H4 (cell line): ENCODE data around the gene NAGK. TPM values are rescaled to one million over a fixed set of nuclear protein-coding genes. Genes with fewer than 3 reads are reported as not detected.
"Not testable (repeated sequence)": the region's sequence is repeated elsewhere in the genome, so short reads cannot be mapped to it uniquely, and the experiment has no call there.

ENCODE experiments used
- DNase-seq: peaks from one replicate; pipeline ENCODE4 v3.0.0-alpha.2; 2015; ENCODE audit warnings: low spot score
- total RNA-seq: library from RNA; depleted of rRNA; stranded (reverse); fragments of >200 nt; shearing (Covaris generic); gene quantifications from 2 replicates; pipeline ENCODE4 v1.2.3, GENCODE V29; 2014; rRNA removed

Gene NAGK
- total RNA-seq = 43.0 and 69.3 TPM in 2 replicates

DNA sequence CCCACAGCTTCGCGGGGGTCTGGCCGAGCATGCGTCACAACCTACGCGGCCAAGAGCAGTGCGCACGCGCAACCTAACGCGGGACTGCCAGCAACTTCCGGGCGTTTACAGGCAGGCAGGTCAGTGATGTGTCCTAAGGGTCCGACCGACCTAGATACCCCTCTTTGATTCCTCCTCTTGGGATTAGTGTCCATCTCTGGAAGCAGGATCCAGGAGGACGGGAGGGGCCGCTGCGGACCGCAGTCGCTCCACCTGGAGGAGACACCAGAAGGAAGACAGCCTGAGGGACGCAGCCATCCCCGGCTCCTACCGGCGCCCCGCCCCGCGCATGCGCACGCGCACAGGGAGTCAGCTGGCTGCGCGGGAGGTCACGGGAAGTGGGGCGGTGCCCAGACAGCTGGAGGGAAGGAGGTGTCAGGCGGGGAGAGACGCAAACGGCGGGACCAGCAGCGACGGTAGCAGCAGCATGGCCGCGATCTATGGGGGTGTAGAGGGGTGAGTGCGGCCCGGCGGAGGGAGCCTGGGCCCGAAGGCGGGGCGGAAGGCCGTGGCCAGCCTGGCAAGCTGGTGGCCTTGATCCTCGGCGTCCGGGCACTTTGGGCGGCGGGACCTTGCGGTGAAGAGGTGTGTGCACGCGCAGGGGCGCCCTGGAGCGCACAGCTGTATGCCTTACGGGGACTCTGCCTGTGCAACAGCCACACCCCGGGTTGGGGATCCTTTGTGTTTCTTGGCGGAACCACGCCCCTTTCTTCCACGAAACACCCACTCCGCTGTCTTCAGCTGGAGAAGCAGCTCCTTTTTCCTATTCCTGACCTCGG, at the start of gene NAGK:
Gene NAGK (plus strand): TSS at position 431 of the 818 bp plus-strand sequence. CDS start 36 bp downstream, at position 467.
- peak; percentile 93 for DNase-seq

DNA sequence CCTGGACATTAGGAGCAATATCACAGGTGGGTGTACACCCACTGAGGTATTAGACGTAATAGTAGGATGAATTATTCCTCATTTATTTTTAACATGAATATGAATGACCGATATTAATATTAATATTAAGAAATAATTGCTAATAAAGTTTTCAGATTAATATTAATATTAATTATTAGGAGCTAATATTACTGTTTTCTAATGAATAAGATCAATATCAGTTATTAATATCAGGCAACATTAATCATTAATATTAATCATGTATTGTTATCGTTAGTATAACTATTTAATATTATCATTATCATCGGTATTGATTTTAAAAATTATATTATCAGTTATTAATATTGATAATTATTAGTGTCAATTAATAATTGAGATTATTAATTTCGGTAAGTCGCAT, 48.5 kb upstream of the NAGK start:
- DNase-seq = not testable (repeated sequence)

DNA sequence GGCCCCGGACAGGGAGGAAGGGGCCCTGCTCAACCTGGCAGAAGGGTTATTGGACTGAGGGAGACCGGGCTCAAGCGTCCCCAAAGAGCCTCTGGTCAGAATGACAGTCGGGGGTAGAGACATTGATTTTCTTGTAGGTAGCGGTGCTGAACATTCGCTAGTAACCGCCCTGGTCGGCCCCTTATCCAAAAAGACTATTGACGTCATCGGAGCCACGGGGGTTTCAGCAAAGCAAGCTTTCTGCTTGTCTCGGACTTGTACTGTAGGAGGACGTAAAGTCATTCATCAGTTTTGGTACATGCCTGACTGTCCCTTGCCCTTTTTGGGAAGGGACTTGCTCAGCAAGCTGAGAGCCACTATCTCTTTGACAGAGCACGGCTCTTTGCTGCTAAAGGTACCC, 47.1 kb upstream of the NAGK start:
- DNase-seq = not testable (repeated sequence)

DNA sequence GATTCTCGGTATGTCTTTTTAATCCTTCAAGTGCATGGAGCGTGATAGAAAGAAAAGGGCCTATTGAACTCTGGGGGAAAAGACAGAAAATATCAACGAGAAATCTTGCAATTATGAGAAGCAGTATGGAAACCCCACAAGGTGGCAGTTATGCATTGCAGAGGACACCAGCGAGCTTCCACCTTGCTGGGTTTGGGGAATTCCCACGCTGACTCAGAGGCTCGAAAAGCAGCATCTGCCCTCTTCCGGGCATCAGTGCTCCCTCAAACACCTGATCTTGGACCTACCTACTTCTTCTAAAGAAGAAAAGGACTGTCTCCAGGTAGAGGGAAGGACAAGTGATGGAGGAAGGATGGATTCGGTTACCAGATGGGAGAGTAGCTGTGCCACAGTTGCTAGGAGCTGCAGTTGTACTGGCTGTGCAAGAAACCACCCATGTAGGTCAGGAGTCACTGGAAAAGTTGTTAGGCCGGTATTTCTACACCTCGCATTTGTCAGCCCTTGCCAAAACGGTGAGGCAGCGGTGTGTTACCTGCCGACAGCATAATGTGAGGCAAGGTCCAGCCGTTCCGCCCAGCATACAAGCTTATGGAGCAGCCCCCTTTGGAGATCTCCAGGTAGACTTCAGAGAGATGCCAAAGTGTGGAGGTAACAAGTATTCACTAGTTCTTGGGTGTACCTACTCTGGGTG, 44.8 kb upstream of the NAGK start:
- not testable (repeated sequence) for DNase-seq

DNA sequence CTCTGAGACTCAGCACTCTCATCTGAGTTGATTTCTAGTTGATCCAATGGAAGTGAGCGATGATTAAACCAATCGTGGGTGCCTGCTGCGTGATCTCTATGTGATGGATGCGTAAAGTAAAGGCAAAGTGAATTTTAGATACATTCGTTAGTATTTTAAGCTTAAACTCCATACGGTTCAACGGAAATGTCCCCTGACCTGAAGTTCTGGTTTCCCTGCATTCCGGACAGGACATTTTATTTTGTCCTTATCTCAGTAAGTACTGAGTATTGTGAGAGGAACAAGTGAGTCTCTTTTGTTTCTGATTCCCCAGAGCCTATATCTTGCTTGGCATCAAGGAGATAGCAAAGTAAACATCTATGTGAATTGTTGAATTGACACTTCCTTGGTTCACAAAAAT, 32.2 kb upstream of the NAGK start:
- DNase-seq = not testable (repeated sequence)

DNA sequence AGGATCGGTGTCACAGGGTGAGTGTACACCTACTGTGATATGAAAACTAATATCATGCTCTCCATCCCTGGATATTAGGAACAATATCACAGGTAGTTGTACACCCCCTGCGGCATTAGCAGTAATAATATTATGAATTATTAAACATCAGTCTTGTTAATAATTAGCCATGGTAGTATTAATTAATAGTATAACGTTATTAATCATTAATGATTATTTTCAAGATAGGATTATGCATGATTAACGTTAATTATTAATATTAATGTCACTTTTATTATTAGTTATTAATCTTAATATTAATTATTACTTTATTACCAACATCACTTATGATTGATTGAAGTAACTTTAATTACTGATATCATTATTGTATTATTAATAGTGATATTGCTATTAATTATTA, 26.2 kb upstream of the NAGK start:
- DNase-seq = no peak

DNA sequence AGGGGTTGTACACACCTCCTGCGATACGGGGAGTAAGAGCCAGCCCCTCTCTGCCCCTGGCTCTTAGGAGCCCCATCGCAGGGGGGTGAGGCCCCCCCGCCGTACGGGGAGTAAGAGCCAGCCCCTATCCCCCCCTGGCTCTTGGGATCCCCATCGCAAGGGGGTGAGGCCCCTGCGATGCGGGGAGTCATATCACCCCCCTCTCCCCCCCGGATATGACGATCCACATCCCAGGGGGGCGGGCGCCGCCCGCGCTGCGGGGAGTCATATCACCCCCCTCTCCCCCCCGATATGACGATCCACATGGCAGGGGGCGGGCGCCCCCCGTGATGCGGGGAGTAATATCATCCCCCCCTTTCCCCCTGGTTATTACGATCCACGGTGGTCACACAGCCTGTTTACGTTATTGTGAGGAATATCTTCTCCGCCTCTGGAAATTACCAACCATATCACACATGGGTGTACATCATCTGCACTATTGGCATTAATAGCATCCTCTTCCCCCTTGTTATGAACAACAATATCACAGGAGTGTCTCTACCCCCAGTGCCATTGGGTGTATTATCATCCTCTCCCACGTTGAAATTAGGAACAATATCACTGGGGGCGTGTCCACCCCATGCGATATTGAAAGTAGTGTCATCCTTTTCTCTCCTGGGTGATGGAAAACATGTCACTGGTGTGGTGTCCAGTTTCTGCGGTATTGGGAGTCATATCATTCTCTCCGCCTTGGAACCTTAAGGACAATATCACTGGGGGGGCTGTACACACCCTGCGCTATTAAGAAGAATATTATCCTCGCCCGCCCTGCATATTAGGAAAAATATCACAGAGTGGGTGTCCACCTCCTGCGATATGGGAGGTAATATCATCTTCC, 24.7 kb upstream of the NAGK start:
- DNase-seq = no peak

DNA sequence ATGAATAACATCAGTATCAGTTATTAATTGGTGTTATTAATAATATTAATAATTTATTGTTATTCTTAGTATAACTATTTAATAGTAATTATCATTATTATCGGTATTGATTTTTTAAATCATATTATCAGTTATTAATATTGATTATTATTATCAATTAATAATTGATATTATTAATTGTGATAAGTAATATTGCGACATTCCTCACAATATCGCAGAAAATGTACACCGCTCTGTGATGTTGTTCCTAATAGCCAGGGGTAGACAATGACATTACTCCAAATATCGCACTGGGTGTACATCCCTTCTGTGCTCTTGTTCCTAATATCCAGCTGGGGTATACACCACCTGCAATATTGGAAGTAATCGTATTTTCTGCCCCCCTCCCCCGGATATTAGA, 23.3 kb upstream of the NAGK start:
- no peak for DNase-seq

DNA sequence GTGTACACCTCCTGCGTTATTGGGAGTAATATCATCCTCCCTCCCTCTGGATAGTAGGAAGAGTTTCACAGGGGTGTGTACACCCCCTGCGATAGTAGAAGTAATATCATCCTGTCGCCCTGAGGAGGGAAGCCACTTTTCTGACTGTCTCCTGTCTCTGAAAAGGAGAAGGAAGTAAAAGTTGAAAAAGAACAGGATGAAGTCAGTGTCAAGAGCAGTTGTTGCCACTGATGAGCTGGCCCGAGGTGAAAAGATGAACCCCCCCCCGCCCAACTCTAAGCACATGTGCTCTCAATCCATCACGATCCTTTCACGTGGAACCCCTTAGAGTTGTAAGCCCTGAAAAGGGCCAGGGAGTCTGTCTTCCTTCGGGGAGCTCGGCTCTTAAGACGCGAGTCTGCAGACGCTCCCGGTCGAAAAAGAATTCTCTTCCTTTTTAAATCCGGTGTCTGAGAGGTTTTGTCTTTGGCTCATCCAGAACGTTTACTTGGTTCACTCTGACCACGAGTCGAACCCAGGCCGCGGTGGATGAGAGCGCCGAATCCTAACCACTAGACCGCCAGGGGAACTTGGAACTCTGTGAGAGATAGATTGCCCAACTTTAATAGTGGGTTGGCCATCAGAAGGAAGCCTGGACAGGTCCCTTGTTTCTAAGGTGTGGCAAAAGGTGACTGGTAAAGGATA, 22.4 kb upstream of the NAGK start:
- DNase-seq = no peak

DNA sequence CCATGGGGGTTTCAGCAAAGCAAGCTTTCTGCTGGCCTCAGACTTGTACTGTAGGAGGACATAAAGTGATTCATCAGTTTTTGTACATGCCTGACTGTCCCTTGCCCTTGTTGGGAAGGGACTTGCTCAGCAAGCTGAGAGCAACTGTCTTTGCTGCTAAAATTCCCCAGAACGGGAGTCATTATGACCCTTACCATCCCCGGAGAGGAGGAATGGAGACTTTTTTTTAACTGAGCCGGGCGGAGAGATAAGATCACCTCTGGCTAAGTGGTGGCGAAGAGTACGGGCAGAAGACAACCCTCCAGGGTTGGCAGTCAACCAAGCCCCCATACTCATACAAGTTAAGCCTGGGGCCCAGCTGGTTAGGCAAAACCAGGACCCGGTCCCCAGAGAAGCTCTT, 20.4 kb upstream of the NAGK start:
- DNase-seq = no peak

DNA sequence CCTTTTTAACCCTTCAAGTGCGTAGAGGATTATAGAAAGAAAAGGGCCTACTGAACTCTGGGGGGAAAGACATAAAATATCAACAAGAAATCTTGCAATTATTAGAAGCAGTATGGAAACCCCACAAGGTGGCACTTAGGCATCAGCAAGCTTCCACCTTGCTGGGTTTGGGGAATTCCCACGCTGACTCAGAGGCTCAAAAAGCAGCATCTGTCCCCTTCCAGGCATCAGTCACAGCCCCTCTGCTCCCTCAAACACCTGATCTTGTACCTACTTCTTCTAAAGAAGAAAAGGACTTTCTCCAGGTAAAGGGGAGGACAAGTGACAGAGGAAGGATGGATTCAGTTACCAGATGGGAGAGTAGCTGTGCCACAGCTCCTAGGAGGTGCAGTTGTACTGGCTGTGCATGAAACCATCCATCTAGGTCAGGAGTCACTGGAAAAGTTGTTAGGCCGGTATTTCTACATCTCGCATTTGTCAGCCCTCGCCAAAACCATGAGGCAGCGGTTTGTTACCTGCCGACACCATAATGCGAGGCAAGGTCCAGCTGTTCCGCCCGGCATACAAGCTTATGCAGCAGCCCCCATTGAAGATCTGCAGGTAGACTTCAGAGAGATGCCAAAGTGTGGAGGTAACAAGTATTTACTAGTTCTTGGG, 18.6 kb upstream of the NAGK start:
- DNase-seq = not testable (repeated sequence)

DNA sequence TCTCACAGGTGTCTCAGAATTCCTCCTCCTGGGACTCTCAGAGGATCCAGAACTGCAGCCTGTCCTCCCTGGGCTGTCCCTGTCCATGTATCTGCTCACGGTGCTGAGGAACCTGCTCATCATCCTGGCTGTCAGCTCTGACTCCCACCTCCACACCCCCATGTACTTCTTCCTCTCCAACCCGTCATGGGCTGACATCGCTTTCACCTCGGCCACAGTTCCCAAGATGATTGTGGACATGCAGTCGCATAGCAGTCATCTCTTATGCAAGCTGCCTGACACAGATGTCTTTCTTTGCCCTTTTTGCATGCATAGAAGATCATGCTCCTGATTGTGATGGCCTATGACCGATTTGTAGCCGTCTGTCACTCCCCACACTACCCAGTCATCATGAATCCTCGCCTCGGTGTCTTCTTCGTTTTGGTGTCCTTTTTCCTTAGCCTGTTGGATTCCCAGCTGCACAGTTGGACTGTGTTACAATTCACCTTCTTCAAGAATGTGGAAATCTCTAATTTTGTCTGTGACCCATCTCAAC, 13.2 kb upstream of the NAGK start:
- not testable (repeated sequence) for DNase-seq

DNA sequence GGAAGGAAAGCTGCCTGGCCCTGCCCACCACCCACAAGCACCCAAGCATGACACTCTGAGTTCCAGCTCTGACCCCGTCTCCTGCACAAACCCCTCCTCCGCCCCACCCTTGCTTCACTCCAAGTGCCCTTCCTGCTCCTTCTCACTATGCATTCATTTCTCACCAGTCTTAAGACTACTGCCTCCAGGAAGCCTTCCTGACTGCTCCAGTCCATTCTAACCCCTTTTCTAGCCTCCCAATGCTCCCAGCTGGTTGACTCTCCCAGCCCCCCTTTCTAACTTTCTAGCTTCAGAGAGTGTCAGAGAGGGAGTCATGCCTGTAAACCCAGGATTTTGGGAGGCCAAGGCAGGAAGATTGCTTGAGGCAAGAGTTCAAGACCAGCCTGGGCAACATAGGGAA, 8.2 kb upstream of the NAGK start:
- DNase-seq = no peak

DNA sequence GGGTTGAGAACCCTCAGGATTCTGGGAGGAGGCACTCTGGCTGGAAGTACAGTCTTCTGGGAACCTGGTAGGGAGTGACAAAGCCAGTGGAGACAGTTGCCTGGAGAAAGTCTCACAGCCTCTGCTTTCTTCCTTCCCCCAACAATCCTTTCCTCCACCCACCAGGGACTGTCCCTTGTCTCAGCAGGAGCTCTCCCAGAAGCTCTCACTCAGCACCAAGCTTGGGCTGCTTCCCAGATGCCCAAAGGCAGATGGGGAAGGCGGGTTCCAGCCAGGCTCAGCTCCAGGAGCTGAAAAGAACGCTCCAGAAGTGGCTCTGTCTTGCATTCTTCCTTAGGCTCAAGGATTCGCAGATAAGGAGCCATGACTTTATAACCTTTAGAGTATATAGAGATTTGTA, 7.6 kb upstream of the NAGK start:
- DNase-seq = no peak

DNA sequence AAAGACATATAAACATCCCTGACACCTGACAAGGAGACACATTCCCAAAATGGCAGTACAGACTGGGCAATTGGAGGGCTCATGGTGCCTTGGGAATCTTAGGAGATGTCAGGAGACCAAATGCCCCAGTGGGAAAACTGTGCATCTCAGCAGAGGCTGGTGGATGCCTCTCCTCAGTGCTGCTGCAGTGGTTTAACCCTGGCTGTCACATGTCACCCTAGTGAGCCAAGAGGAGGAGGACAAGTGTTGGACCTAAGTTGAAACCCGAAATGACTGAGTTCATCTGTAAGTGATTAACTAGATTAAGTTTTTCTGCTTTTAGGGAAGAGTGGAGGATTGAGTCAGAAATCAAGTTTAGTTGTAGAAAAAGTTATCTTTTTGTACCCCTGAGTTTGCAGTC, 5.2 kb upstream of the NAGK start:
- DNase-seq = no peak

DNA sequence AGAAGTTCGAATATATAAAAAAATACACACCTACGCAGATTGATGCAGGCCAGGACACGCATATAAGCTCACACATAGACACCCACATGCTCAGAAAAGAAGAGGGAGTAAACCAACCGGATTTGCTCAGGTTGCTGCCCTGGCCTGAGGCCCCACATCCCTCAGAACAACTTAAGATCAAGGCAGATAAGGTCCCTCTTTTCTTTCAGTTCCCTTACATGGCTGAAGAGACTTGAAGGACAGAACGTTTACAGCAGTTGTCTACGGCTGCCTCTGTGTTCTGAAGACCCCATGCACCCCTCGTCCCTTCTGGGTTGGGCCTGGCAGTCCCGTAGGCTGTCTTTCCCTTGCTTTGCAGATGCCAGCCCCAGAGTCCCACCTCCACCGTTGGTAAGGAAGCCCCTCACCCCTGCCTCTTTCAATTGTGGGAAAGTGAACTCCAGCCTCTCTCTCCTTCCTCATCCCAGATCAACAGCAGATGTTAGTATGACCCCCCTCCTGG, 4.3 kb upstream of the NAGK start:
- no peak for DNase-seq

DNA sequence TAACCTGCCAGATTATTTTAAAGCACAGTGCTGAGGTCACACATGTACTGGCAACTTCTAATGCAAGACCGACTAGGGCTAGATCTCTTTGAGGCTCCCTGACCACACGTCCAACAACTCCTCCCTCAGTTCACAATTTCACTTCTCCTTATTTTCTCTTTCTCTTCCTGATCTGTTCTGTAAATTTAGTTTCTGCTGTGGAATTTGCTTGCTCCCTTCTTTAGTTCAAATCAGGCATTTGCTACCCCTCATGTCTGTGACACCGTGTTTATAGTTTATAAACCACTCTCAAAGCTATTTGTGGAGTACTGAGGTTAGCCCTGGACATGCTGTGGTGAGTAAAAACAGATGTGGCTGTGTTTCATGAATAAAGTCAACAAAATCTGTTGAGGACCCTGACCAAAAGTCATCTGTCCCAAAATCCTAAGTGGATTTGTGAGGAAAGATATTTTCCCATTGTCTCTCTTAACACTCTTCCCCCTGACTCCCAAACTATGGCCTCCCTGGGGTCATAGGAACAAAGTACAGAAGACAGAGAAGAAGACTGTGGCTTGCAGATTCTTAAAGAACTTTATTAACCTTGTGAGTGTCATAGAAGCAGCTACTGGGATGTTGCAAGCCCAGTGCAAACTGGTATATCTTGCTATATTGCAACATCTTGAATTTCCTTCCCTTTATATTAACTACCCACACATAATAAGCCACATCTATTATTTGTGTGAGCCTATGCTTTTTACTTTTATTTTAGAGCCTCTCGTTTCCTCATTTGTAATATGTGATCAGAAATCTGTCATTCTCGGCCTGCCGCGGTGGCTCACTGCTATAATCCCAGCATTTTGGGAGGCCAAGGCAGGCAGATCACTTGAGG, 3.5 kb upstream of the NAGK start:
- DNase-seq = no peak

DNA sequence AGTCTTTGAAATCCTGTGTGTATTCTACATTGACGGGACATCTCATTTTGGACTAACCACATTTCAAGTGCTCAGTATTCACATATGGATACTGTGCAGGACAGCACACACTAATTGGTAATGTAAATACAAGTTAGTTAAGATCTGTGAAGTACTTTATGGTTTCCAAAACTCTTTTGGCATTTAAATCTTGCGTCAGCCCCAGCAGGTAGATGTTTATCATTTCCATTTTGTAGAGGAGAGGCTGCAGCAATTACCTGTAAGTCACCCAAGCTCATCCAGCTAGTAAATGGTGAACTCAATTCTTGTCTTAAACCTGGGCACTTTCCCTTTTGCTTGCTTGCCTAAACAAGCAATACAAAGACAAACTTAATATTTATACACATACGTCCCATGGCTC, 1.6 kb upstream of the NAGK start:
- DNase-seq = no peak

DNA sequence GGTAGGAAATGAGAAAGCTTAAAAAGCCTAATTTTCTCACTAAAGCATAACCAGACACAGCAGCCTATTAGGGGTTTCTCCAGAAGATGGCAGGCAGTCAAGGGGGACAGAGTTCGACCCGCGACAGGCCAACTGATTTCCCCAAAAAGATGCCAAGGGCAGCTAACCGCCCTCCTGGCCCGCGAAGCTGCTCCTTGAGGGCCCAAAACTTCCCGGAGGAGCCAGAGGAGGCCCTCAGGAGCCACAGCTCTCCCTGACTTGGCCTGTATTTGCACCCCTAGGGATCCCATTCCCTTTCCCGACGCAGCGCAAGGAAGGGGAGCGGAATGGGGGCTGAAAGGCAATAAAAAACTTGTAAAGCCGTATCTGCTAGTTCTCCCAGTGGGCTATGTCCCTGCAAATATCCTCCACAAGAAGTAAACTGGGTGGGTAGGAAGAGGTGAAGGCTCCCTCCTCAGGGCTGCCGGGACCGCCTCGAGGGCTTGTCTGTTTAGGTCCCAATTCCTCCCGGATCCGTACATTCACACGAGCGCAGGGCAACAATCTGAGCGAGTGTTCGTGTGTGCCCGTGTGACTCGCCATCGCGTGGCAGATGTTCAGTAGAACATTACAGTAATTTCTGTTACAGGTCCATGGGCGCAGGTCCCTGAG, 756 bp upstream of the NAGK start:
- no peak for DNase-seq
